NCI-H128 (cell line): ENCODE results near the gene CREB3.

Experiments
- DNase-seq: peaks from one replicate; lab custom pipeline; 2025; ENCODE audit not compliant: unreplicated experiment; lab: John Stamatoyannopoulos, UW

The CREB3 gene

DNA sequence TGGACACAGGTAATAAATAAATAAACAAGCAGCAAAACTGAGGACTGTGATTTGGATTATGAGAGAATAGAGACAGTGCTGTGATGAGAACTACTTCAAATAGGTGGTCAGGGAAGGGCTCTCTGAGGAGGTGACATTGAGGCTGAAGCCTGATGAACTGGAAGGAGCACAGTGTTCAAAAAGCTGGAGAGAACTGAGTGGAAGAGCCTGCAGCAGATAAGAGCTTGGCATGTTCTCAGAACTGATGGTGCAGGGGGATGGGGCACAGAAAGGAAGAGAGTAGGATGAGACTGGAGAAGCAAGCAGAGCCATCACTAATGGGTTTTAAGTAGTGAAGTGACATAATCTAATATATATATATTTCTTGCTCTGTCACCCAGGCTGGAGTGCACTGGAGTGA lies 31.5 kb upstream of the CREB3 start:
- no peak for DNase-seq

DNA sequence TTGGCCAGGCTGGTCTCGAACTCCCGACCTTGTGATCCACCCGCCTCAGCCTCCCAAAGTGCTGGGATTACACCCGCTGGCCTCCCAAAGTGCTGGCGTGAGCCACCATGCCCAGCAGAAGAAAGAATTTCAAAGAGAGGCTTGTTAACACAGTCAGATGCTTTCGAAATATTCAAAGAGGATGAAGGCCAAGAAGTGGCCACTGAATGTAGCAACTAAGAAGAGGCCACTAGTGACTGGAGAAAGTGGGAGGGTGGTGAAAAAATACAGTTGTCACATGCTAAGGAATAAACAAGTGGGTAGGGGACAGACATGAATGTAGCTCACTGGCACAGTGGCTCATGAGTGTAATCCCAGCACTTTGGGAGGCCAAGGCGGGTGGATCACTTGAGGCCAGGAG lies 29.8 kb upstream of the CREB3 start:
- DNase-seq: no peak

DNA sequence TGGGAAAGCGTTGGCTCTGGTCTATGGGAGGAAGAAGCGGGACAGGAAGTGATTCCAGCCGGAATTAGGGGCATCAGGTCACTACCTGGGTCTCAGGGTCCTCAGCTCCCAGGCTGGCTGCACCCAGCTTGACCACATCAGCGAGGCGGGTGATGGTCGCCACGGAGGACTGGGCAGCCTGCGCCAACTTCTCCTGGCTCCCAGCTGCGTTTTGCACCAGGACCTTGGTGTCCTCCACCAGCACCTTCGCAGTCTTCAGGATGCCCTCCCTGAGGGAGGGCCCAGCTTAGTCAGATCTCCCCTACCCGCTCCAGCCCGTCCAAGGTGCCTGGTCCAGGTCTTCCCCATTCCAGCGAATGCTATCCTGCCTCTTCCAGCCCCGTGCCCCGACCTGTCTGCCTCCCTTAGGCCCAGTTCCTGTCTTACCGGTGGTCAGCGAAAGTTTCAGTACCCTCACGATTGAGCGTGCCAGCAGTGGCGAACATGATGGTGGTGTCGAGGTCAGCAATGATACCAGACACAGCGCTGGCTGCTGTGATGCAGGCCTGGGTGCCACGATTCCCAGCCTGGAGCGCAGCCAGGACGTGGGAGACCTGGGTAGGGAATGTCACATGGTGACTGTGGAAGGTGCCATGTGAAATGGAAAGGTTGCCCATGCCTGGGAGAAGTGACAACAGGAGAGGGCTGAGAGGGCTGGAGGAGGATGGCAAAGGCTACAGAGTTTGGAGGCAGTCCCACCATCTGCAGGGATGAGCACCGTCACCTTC lies 28.4 kb upstream of the CREB3 start:
- DNase-seq: no peak

DNA sequence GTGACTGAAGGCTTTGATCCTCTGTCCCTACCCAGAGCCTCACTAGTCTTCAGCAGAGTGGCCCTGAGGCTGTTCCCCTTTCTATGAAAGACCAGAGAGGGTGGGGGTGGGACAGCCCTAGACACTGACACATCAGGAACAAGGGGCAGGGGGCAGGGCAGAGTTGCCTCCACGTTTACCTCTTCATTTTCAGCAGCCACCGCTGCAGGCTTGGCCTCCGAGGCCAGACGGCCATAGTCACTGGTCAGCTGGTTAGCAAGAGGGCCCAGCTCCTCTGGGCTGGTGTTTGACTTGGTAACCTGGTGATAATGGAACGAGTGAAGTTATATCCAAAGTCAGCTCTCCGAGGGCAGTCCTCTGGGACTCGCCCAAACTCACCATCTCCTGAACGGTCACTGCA lies 27.1 kb upstream of the CREB3 start:
- no peak for DNase-seq

DNA sequence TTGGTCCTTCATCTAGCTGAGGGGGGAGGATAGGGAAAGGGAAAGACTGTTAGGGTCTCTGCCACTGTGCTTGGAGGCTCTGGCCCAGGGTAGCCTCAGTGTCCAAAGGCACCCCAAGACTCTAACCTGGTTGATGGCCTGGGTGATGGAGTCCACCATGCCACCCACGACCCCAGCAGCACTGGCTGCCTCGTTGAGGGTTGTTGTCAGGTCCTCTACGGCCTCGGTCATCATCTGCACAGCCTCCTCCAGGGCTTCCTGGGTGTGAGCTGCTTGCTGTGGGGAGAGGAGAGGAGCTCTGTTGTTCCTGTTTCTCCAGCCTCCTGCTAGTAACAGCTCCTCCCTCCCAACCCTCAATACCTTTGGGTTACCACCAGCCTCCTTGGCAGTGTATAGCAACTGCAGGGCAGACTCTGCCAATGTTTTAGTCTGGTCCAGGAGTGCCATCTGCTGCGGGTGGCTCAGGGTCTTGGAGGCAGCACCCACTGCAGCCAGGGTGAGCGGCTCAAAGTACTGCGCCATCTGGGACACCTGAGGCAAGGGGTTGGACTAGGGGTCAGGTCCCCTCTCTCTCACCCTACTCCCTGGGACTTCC lies 26.5 kb upstream of the CREB3 start:
- no peak for DNase-seq

DNA sequence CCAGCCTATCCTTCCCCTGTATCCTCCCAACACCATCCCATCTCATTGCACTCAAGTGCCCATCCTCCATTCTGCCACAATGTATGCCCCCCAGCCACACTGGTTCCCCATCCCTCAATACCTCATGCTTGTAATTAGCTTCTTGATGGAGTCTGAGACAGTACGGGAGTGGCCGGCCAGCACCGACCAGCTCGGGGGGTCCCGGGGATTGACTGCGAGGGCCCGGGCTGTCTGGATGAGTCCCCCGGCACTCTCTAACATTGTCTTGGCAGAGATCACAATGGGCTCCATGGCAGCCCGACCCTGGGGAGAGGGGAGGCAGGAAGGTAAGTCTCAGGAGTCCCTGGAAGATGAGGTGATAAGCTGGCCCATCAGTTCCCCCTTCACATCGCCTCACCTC lies 25.5 kb upstream of the CREB3 start:
- DNase-seq: no peak

DNA sequence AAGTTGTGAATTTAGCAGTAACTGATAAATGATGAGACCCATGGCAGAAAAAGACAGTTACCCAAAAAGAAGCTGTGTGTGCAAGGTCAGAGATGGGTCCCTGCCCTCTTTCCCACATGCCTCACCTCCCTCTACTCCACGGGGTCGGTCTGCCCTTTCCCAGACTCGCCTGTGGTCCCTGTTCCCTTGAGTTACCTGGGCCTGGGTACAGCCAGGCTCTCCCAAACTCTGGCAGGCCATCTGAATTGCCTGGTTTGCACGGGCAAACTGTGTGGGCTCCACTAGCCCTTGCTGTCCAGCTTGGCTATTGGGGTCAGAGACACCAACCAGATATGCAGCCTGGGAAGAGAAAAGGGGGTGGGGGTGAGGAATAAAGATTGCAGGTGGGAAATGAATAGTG lies 24.3 kb upstream of the CREB3 start:
- DNase-seq: no peak

DNA sequence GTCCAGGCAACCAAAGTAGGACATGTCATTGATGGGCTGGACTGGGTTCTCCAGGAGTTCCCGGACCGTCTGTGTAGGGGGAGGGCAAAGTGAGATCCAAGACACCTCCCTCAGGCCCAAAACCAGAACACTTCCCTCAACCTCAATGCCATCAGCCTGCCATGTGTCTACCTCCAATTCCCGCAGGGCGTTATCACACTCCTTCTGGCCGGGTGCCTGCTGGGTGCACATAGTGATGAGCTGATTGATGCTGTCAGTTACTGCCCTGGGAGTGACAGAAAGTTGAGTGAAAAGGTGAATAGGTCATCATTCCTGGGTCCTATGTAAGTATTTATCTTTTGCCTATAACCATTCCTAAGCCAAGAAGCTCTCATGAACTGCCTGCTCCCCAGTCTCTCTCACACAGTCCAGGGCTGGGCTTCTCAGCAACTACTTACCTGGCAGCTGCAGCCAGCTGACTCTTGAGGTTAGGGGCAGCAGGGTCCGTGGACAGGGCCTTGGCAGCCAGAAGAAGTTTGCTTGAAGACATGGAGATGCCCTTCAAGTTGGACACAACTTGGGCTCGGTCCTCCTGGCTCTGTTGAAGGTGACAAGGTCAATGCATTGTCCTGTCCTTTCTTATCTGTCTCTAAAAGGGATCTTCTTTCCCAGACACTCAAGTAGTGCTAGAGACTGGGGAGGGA lies 21.5 kb upstream of the CREB3 start:
- no peak for DNase-seq

DNA sequence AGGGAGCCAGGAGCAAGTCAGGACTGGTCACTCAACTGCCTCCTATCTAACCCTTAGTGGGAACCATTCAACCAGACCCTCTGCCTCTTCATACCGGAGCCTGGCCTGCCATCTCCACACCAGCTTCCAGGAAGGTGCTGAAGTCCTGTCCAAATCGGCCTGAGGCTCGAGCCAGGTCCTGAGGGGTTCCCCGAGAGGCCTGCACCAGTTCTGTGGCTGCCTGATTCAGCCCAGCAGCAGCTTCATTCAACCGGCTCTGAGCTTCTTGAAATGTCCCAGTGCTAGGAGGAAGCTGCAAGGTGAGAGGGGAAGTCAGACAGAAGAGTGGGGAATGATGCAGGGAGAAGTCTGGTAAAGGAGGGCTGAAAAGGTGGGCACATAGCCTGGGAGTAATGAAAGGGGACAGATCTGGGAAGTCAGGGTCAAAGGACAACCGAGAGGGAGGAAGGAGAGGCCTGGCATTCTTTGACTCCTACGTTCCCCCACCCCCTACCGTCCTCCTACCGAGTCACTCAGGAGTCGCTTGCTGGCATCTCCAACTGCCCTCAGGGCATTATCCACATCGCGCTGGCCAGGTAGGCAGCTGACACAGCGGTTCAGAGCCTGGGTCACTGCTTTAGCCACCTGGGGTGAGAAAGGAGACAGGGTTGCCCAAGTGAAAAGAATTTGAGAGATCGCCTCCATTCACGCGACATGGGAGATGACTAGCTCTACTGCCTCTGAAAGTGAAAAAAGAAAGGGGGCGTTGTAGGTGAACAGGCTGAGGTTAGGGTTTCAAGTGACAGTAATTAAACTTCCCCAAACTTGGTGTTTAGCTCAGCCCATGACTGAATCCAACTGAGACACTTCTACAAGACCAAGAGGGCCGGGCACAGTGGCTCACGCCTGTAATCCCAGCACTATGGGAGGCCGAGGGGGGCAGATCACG lies 20.7 kb upstream of the CREB3 start:
- DNase-seq: no peak

DNA sequence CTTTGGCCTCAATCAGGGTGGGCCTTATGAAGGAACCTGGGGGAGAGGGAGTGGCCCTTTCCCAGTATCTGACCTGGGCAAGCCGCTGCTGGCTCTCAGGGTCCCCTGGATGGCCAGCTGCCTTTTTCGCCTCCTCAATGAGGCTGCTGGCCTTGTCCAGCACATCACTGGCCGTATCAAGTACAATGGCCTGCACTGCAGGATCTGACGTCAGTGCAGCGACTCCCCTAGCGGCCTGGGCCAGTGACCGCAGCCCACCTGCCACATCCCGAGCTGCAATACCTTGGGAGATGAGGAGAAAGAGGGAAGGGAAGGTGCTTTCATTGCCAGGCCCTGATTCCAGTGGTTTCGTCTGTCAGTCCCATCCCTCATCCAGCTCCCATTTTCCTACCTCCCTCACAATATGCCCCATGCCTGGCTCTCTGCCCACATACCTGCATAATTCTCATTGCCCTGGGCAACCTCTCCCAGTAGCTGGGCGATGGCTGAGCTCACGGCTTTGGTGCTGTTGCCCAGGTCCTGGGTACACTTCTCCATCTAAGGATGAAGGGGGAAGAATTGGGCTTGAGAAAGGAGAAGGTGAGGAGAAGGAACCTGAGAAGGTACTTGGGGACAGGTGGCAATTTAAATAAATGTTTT lies 19.6 kb upstream of the CREB3 start:
- DNase-seq: no peak

DNA sequence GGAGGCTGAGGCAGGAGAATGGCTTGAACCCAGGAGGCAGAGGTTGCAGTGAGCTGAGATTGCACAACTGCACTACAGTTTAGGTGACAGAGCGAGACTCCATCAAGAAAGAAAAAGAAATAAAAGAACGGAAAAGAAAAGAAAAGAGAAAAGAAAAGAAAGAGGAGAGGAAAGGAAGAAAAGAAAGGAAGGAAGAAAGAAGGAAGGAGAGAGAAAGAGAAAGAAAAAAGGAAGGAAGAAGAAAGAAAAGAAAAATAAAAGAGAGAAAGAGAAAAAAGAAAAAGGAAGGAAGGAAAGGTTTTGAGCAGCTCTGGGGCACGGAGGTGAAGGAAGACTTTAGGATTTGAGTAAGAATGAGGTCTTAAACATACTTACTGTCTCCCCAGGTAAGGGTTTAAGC lies 18.9 kb upstream of the CREB3 start:
- DNase-seq: no peak

DNA sequence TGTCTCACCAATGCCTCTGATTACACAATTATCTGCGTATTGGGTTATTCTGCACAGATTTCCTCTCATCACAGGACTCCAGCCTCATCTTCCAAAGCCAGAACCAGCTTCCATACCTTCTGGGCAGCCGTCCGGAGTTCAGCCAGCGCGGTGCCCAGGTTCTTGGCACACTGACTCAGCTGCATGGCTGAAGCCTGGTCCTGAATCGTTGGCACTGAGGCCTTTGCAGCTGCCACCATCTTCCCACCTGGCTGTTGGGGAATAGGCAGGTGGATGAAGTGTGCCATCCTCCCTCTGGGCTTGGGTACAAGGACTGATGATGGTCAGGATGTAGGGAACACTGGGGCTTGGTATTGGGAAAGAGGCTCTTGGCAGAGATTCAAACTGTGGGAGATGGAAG lies 18.3 kb upstream of the CREB3 start:
- DNase-seq: no peak

DNA sequence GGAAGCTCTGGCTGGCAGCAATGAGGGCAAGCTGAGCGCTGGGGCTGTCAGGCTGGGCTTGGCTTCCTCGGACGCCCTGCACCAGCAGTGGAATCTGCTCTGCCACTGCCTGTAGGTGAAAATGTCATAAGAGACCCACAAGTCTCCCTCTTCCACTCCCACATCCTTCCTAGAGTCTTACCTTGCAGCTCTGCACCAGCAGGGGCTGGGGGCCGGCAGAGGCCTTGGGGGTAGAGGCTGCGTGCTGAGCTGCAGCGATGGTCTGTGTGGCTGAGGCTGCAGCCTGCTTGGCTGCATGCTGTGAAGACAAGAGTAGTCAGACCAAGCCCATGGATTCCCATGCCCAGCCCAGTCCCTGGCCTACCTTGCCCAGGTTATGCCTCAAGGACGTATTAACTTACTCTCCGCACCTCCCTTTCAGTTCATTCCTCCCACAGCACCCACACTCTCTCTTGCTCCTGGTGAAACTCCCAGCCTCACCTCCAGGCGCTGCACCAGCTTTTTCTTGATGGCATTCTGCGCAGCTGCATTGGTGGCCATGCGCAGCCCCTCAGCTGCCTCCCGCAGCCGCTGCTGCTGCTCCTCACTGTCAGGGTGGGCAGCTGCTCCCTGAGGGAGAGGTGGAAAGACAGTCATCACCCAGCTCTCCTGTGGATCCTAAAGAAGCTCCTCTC lies 17.8 kb upstream of the CREB3 start:
- DNase-seq: no peak

DNA sequence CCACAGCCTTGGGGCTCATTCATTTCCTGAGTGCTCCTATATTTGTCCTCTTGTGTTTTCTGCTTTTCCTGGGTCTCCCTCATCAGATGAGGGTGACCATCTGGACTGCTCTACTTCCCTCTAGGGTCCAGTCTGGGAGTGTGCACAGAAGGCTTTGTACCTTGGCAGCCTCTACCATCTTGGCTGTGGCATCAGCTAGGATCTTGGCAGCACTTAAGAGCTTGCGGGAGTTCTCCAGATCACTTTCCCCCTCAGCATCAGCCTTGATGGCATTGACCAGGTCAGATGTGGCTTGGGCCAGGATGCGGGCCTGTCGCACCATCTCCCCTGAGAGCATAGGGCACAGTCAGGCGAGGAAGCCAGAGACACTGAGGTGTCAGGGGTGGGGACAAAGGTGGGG lies 16.2 kb upstream of the CREB3 start:
- DNase-seq: no peak

DNA sequence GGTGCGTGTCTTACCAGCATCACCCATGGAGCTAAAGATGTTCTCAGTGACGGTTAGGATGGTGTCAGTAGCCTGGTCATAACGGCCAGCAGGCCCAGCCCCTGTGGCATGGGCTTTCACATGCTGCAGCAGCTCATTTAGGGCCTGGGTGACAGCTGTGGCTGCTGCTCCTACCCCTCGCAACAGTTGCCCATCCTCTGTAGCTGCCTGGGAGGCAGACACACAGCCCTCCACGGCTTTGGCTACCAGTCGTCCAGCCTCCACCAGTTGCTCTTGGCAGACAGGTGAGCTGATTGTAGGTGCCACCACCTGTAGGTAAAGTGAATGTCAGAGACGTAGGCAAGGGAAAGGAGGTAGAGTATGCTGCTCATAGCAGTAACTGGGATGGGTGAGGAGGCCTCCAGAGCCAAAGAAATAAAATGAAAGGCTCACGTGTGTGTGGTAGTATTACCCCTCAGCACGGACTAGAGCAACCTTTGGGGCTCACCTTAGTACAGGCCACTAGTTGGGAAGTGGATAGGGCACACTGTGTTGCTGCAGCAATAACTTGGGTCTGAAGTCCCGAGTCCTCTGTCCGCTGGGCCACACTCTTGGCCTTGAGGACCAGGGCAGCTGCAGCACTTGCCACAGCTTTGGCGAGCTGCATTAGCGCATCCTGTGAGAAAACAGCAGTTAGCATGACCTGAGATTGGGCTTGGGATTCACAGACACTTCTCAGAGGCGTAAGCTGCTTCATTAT lies 15.2 kb upstream of the CREB3 start:
- no peak for DNase-seq

DNA sequence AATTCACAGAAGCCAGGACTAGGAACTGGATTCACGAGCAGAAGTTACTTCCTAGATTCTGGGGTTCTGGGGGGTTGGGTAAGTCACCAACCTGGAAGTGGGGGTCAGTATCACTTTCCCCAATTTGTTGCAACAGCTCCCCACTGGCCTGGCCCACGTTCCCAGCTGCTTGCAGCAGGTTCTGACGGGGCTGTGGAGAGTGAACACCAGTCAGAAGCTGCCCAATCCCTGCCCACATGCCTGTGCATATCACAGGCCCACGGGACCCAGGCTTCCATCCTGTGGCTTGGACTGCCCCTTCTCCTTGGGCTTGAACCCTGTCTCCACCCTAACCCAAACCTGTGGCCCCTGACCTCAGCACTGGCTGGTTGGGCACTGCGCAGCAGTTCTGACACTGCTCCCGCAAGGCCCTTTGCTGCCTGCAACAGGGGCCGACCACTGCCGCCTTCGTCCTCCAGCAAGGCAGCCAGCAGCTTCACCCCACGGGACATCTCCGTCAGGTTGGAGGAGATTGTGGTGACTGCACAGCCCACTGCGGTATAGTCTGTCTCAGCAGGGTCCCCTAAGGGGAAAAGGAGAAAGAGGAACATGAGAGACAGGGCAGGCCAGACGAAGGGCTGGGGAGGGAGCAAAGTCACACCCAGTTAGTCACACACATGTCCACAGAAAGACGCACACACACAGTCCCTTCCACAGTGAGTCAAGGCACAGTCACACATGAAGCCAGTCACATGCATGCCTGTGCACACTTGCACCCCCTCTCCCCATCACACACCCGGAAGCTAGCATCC lies 13.6 kb upstream of the CREB3 start:
- no peak for DNase-seq

DNA sequence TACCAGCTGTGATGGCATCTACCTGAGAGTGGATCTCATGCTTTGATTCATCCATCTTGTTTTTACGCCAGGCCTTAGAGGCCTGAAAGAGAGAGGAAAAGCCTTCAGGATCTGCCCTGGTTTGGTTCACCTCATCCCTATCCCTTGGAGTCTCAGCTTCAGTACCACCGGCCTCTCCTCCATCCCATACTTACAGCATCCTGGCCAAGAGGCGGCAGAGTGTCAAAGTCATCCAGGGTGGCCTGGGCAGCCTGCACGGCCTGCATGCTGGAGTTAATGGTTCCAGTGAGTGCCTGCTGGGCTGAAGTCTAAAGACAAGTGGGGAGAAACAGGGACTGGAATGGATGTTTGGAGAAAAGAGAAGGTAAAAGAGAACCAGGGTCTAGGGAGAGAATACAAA lies 12.9 kb upstream of the CREB3 start:
- DNase-seq: no peak

DNA sequence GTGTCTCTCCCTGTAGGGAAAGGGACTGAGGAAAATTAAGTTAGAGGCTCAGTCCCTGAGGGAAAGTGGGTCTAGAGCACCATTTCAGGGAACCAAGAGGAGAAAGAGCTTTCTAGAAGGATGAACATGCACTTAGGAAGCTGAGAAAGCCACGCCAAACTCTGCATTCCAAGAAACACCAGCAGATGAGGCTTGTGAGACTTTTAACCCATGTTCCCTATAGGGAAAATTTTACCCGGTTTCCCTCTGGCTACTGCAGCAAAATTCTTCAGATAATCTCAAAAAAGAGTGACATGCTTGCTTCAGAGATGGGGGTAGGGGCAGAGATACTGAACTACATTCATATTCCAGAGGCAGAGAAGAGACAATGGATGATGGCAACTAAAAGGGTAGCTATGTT lies 9.0 kb upstream of the CREB3 start:
- no peak for DNase-seq

DNA sequence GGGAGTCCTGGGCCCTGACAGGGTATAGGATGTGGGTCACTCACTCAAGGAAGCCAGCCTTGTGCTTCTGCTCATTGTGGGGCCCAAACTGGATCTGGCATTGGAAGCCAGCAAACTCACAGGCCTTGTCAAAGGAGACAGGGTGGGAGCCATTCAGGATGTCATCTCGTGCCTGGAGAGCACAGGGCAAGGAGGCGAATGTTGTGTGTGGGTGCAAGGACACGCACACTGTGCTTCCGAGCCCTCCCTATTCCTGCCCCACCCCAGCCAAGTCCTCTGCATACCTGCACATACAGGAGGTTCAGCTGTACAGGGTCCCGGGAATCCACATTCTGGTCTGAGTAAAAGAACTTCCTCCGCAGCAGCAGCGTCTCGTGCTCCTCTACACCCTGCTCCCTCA lies 8.6 kb upstream of the CREB3 start:
- DNase-seq: no peak
